SIG-M5 treated with dmso at 0.1 percent for 504 hours (cell line): ENCODE results near the gene TMPRSS2.
"Not testable (repeated sequence)": the region's sequence is repeated elsewhere in the genome, so short reads cannot be mapped to it uniquely, and the experiment has no call there.

ENCODE experiments used
- DNase-seq: peaks from one replicate; lab custom pipeline; 2025; ENCODE audit not compliant: unreplicated experiment; lab: John Stamatoyannopoulos, UW

The TMPRSS2 gene

GRCh38 chr21:41428311-41428710 lies 79.6 kb downstream of the TMPRSS2 start:
- no peak for DNase-seq

- DNase-seq, result no peak
Measured at GRCh38 chr21:41427556-41427955, 80.4 kb downstream of the TMPRSS2 start.

- DNase-seq, result no peak
Measured at GRCh38 chr21:41426676-41427404, 81.1 kb downstream of the TMPRSS2 start.

GRCh38 chr21:41425954-41426675 lies 81.8 kb downstream of the TMPRSS2 start, which contains the start of gene MX1:
Gene MX1, plus strand, starts transcription at chr21:41426239. Its CDS starts 5,832 bp downstream, at chr21:41432071.
- no peak for DNase-seq

- DNase-seq, result no peak
Measured at GRCh38 chr21:41425588-41425953, 82.4 kb downstream of the TMPRSS2 start.

GRCh38 chr21:41423305-41423636 lies 84.7 kb downstream of the TMPRSS2 start:
- not testable (repeated sequence) for DNase-seq

- no peak for DNase-seq
Measured at GRCh38 chr21:41422546-41423304, 85.2 kb downstream of the TMPRSS2 start.

GRCh38 chr21:41420998-41421397 lies 87.0 kb downstream of the TMPRSS2 start:
- DNase-seq, result not testable (repeated sequence)

- peak; percentile 83 for DNase-seq
Measured at GRCh38 chr21:41419921-41420862, 87.8 kb downstream of the TMPRSS2 start.

GRCh38 chr21:41418956-41419680 lies 88.8 kb downstream of the TMPRSS2 start:
- DNase-seq, result no peak

GRCh38 chr21:41418393-41418792 lies 89.6 kb downstream of the TMPRSS2 start:
- no peak for DNase-seq

- DNase-seq, result not testable (repeated sequence)
Measured at GRCh38 chr21:41417505-41417904, 90.5 kb downstream of the TMPRSS2 start.
